NT2/D1 (cell line): ENCODE data around the gene TRAPPC3.

Source experiments
- DNase-seq: peaks from one replicate; pipeline ENCODE4 v3.0.0-alpha.2; 2011; ENCODE audit warnings: low read depth, low spot score
- H3K27me3 ChIP-seq: 2 replicates; pipeline ENCODE4 v1.6.0; 2011; ENCODE audit warnings: mild to moderate bottlenecking; ENCODE audit not compliant: insufficient read length, insufficient read depth
- H3K36me3 ChIP-seq: 2 replicates; pipeline ENCODE4 v1.6.1; 2011; ENCODE audit warnings: mild to moderate bottlenecking, low read length, mixed read lengths; ENCODE audit not compliant: insufficient read depth, insufficient read length
- H3K4me1 ChIP-seq: 2 replicates; pipeline ENCODE4 v1.5.1; 2011; ENCODE audit not compliant: insufficient read depth, insufficient read length
- H3K4me3 ChIP-seq: 2 replicates; pipeline ENCODE4 v1.5.1; 2011; ENCODE audit warnings: low read depth; ENCODE audit not compliant: insufficient read length
- H3K9ac ChIP-seq: 2 replicates; pipeline ENCODE4 v1.6.0; 2011; ENCODE audit warnings: low read depth; ENCODE audit not compliant: insufficient read length
- H3K9me3 ChIP-seq: 2 replicates; pipeline ENCODE4 v1.5.1; 2011; ENCODE audit warnings: mild to moderate bottlenecking, low read length; ENCODE audit not compliant: insufficient read depth
- SUZ12 ChIP-seq: IDR thresholded peaks from 2 replicates; pipeline ENCODE4 v1.6.1; 2011; ENCODE audit not compliant: insufficient read length, insufficient read depth; ENCODE audit errors: extremely low read depth
- YY1 ChIP-seq: IDR thresholded peaks from 2 replicates; pipeline ENCODE4 v1.6.1; 2011; ENCODE audit not compliant: insufficient read length, insufficient read depth
- ZNF274 ChIP-seq: IDR thresholded peaks from 2 replicates; pipeline ENCODE4 v1.6.1; 2011; ENCODE audit warnings: mild to moderate bottlenecking, low read depth, low read length

Gene TRAPPC3

GRCh38 chr1:36172017-36172747 is 22.9 kb upstream of the TRAPPC3 start:
- Histone ChIP-seq H3K27me3 (no peaks in the 10 kb centered on the region), H3K4me1 (peaks cover 30% of the 10 kb centered on the region), H3K36me3 (peaks cover 90% of the 10 kb centered on the region), H3K4me3 (no peak overlapping the region), H3K9me3 (no peaks in the 10 kb centered on the region), H3K9ac (no peak overlapping the region)
- TF ChIP-seq ZNF274 (no peak), SUZ12 (no peak), YY1 (no peak)
- DNase-seq, result no peak

GRCh38 chr1:36170643-36171412 is 21.5 kb upstream of the TRAPPC3 start:
- Histone ChIP-seq H3K9ac (no peak overlapping the region), H3K36me3 (peaks cover 88% of the 10 kb centered on the region), H3K4me3 (no peak overlapping the region), H3K4me1 (peaks cover 29% of the 10 kb centered on the region), H3K9me3 (no peaks in the 10 kb centered on the region), H3K27me3 (no peaks in the 10 kb centered on the region)
- DNase-seq, result no peak
- TF ChIP-seq ZNF274 (no peak), SUZ12 (no peak), YY1 (no peak)

GRCh38 chr1:36168514-36168913 is 19.2 kb upstream of the TRAPPC3 start:
- H3K27me3 ChIP-seq, result no peaks in the 10 kb centered on the region
- H3K9ac ChIP-seq, result no peak overlapping the region
- peaks cover 15% of the 10 kb centered on the region for H3K4me1 ChIP-seq
- TF ChIP-seq SUZ12, result no peak
- H3K9me3 ChIP-seq, result no peaks in the 10 kb centered on the region
- no peak overlapping the region for H3K4me3 ChIP-seq
- no peak for DNase-seq
- H3K36me3 ChIP-seq, result peaks cover 82% of the 10 kb centered on the region

- no peak for DNase-seq
- Histone ChIP-seq H3K4me1 (peaks cover 16% of the 10 kb centered on the region), H3K9me3 (no peaks in the 10 kb centered on the region), H3K27me3 (no peaks in the 10 kb centered on the region), H3K4me3 (no peak overlapping the region), H3K36me3 (peaks cover 81% of the 10 kb centered on the region), H3K9ac (no peak overlapping the region)
- TF ChIP-seq SUZ12 (no peak), YY1 (no peak)
These were observed 17.9 kb upstream of the TRAPPC3 start for GRCh38 chr1:36166938-36167905.

GRCh38 chr1:36166136-36166535 is 16.9 kb upstream of the TRAPPC3 start:
- H3K36me3 ChIP-seq, result peaks cover 83% of the 10 kb centered on the region
- H3K27me3 ChIP-seq, result no peaks in the 10 kb centered on the region
- no peak for TF ChIP-seq YY1
- TF ChIP-seq ZNF274, result no peak
- TF ChIP-seq SUZ12, result no peak
- no peak overlapping the region for H3K9ac ChIP-seq
- peaks cover 26% of the 10 kb centered on the region for H3K4me1 ChIP-seq
- no peaks in the 10 kb centered on the region for H3K9me3 ChIP-seq
- H3K4me3 ChIP-seq, result no peak overlapping the region
- DNase-seq, result no peak

- Histone ChIP-seq H3K4me3 (no peak overlapping the region), H3K4me1 (peaks cover 35% of the 10 kb centered on the region), H3K27me3 (no peaks in the 10 kb centered on the region), H3K36me3 (peaks cover 83% of the 10 kb centered on the region), H3K9me3 (no peaks in the 10 kb centered on the region), H3K9ac (no peak overlapping the region)
- DNase-seq, result no peak
- no peak for TF ChIP-seq SUZ12
- no peak for TF ChIP-seq YY1
- TF ChIP-seq ZNF274, result no peak
These were observed 15.9 kb upstream of the TRAPPC3 start for GRCh38 chr1:36165145-36165544.

GRCh38 chr1:36164361-36164760 is 15.1 kb upstream of the TRAPPC3 start:
- no peaks in the 10 kb centered on the region for H3K9me3 ChIP-seq
- no peaks in the 10 kb centered on the region for H3K27me3 ChIP-seq
- H3K4me1 ChIP-seq, result peaks cover 42% of the 10 kb centered on the region
- peaks cover 83% of the 10 kb centered on the region for H3K36me3 ChIP-seq
- no peak overlapping the region for H3K9ac ChIP-seq
- no peak for TF ChIP-seq ZNF274
- no peak for TF ChIP-seq YY1
- TF ChIP-seq SUZ12, result no peak
- DNase-seq, result no peak
- no peak overlapping the region for H3K4me3 ChIP-seq
